DOHH2 (cell line): ENCODE data around the gene LRRC2.
"Not testable (repeated sequence)": the region's sequence is repeated elsewhere in the genome, so short reads cannot be mapped to it uniquely, and the experiment has no call there.

Source experiments
- H3F3A ChIP-seq: fragments of 200-600 bp; sonication (generic), shearing (Covaris generic); 2 replicates; pipeline ENCODE4 v1.6.0; 2016; ENCODE audit warnings: antibody characterized with exemption, mild to moderate bottlenecking; ENCODE audit not compliant: control insufficient read depth, insufficient read depth
- H3K27ac ChIP-seq: fragments of 200-600 bp; sonication (generic); 2 replicates; pipeline ENCODE4 v1.5.1; 2014; ENCODE audit warnings: low read depth, mild to moderate bottlenecking, low read length, moderate library complexity
- H3K27me3 ChIP-seq: fragments of 200-600 bp; sonication (generic); 2 replicates; pipeline ENCODE4 v1.6.1; 2014; ENCODE audit warnings: mild to moderate bottlenecking, low read length, mixed read lengths; ENCODE audit not compliant: control insufficient read depth
- H3K36me3 ChIP-seq: fragments of 200-600 bp; sonication (generic); 2 replicates; pipeline ENCODE4 v1.6.1; 2014; ENCODE audit warnings: mild to moderate bottlenecking, low read length, moderate library complexity, mixed read lengths; ENCODE audit not compliant: control insufficient read depth
- H3K4me1 ChIP-seq: fragments of 200-600 bp; sonication (generic); 2 replicates; pipeline ENCODE4 v1.6.1; 2014; ENCODE audit warnings: mild to moderate bottlenecking, low read length, mixed read lengths; ENCODE audit not compliant: control insufficient read depth
- H3K4me2 ChIP-seq: fragments of 200-600 bp; sonication (generic); 2 replicates; pipeline ENCODE4 v1.6.0; 2014; ENCODE audit warnings: mild to moderate bottlenecking, low read length, moderate library complexity
- H3K4me3 ChIP-seq: fragments of 200-600 bp; sonication (generic); 2 replicates; pipeline ENCODE4 v1.5.1; 2014; ENCODE audit warnings: mild to moderate bottlenecking, low read length, mixed read lengths
- H3K79me2 ChIP-seq: fragments of 200-600 bp; sonication (generic); 2 replicates; pipeline ENCODE4 v1.6.1; 2014; ENCODE audit warnings: mild to moderate bottlenecking, low read length, mixed read lengths; ENCODE audit not compliant: control insufficient read depth
- H3K9me2 ChIP-seq: fragments of 200-600 bp; sonication (generic); replicated peaks from 2 replicates; pipeline ENCODE4 v1.6.1; 2014; ENCODE audit warnings: mild to moderate bottlenecking, low read length, mixed read lengths; ENCODE audit not compliant: control insufficient read depth
- H3K9me3 ChIP-seq: fragments of 200-600 bp; sonication (generic); 2 replicates; pipeline ENCODE4 v1.6.1; 2014; ENCODE audit warnings: antibody characterized with exemption, low read length, mixed read lengths; ENCODE audit not compliant: control insufficient read depth, insufficient read depth
- H4K20me1 ChIP-seq: fragments of 200-600 bp; sonication (generic); 2 replicates; pipeline ENCODE4 v1.6.0; 2014; ENCODE audit warnings: low read depth, mild to moderate bottlenecking, antibody characterized with exemption, low read length, moderate library complexity; ENCODE audit not compliant: control insufficient read depth, insufficient read depth
- EZH2phosphoT487 ChIP-seq: fragments of 200-600 bp; sonication (generic); IDR thresholded peaks from 2 replicates; pipeline ENCODE4 v1.6.1; 2017; ENCODE audit warnings: borderline replicate concordance, mild to moderate bottlenecking, antibody characterized with exemption, low read length, moderate library complexity, mixed read lengths
- TF ChIP-seq, protein P1 (sequence below): fragments of 200-600 bp; sonication (generic); IDR thresholded peaks from one replicate; pipeline ENCODE4 v1.5.1; 2014; ENCODE audit warnings: antibody characterized with exemption, mild to moderate bottlenecking, low read depth, low read length; ENCODE audit not compliant: poor library complexity, severe bottlenecking

LRRC2 gene

DNA sequence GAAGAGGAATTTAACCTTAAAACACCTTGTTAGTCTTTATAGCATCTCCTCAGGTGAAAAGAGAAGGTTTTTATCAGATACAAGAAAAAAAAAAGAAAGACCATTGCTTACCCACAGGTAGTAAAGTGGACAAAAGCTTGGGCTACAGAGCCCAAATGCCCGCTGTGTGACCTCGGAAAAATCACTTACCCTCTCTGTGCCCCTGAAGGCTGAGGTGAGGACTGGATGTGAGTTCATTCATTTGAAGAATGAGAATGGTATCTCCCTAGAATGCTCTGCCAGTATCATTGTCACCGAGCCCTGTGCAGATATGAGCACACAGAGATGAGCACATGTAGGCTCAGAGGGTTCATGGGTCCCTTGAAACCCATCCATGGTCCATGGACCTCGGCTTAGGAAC lies 28.6 kb upstream of the LRRC2 start:
- Histone ChIP-seq H3K9me2 (no peaks in the 10 kb centered on the region), H3K4me2 (no peak overlapping the region), H3K4me3 (no peak overlapping the region), H3K9me3 (no peaks in the 10 kb centered on the region), H3K79me2 (no peaks in the 10 kb centered on the region), H3K36me3 (no peaks in the 10 kb centered on the region), H3K4me1 (peaks cover 7% of the 10 kb centered on the region), H3K27me3 (no peaks in the 10 kb centered on the region), H4K20me1 (no peaks in the 10 kb centered on the region), H3K27ac (no peak overlapping the region), H3F3A (no peaks in the 10 kb centered on the region)
- TF ChIP-seq, protein P1, sequence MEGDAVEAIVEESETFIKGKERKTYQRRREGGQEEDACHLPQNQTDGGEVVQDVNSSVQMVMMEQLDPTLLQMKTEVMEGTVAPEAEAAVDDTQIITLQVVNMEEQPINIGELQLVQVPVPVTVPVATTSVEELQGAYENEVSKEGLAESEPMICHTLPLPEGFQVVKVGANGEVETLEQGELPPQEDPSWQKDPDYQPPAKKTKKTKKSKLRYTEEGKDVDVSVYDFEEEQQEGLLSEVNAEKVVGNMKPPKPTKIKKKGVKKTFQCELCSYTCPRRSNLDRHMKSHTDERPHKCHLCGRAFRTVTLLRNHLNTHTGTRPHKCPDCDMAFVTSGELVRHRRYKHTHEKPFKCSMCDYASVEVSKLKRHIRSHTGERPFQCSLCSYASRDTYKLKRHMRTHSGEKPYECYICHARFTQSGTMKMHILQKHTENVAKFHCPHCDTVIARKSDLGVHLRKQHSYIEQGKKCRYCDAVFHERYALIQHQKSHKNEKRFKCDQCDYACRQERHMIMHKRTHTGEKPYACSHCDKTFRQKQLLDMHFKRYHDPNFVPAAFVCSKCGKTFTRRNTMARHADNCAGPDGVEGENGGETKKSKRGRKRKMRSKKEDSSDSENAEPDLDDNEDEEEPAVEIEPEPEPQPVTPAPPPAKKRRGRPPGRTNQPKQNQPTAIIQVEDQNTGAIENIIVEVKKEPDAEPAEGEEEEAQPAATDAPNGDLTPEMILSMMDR, result no peak
- TF ChIP-seq EZH2phosphoT487, result no peak

DNA sequence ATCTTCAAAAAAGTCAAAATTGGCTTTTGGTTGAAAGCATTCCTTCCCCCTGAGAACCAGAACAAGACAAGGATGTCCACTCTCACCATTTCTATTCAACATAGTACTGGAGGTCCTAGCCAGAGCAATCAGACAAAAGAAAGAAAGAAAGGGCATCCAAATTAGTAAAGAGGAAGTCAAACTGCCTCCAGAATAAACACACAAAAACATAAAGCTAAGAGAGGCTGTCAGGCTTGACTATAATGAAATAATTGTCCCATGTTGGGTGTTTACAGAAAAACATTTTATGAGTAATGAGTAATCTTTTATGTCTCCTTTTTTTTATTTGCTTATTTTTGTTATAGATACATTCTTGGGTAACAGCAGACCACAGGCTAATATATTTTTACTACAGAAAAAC lies 27.9 kb upstream of the LRRC2 start:
- Histone ChIP-seq H3K4me3 (no peak overlapping the region), H3K27ac (no peak overlapping the region), H3K4me1 (peaks cover 7% of the 10 kb centered on the region), H3K4me2 (no peak overlapping the region), H3K9me2 (no peaks in the 10 kb centered on the region), H3K79me2 (no peaks in the 10 kb centered on the region), H3K27me3 (no peaks in the 10 kb centered on the region), H3K36me3 (no peaks in the 10 kb centered on the region), H3K9me3 (no peaks in the 10 kb centered on the region), H4K20me1 (no peaks in the 10 kb centered on the region), H3F3A (no peaks in the 10 kb centered on the region)
- TF ChIP-seq EZH2phosphoT487, result no peak
- TF ChIP-seq, protein P1, result no peak

DNA sequence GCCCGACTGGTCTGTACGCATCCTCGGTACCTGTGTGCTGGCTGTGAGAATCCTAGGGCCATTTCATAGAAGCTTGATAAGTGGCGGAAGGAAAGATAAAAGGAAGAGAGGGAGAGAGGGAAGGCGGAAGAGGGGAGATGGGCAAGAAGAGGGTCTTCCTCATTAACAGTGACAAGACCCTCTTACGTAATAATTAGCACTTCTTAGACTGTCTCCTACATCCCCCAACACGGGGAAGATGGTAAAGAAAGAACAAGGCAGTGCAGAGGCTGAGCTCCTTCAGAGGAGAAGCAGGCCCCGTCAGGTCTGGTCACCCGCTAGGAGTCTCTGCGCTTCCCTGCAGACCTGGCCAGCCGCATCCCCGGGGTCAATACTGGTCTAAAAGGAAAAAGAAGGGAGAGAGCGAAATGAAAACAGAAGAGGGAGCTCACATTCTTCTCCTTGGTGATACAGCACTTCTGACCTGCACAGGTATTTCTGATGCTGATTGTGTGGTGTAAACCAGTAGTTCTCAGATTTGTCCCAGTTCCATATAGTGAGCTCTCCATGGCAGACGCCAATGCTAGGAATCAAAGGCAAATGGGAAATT lies 27.3 kb upstream of the LRRC2 start:
- no peaks in the 10 kb centered on the region for H3K79me2 ChIP-seq
- no peaks in the 10 kb centered on the region for H3K27me3 ChIP-seq
- H3F3A ChIP-seq, result no peaks in the 10 kb centered on the region
- H3K9me3 ChIP-seq, result no peaks in the 10 kb centered on the region
- TF ChIP-seq, protein P1, result no peak
- TF ChIP-seq EZH2phosphoT487, result no peak
- no peaks in the 10 kb centered on the region for H3K36me3 ChIP-seq
- peaks cover 7% of the 10 kb centered on the region for H3K4me1 ChIP-seq
- no peak overlapping the region for H3K4me2 ChIP-seq
- no peak overlapping the region for H3K27ac ChIP-seq
- no peaks in the 10 kb centered on the region for H3K9me2 ChIP-seq
- H3K4me3 ChIP-seq, result no peak overlapping the region
- no peaks in the 10 kb centered on the region for H4K20me1 ChIP-seq

DNA sequence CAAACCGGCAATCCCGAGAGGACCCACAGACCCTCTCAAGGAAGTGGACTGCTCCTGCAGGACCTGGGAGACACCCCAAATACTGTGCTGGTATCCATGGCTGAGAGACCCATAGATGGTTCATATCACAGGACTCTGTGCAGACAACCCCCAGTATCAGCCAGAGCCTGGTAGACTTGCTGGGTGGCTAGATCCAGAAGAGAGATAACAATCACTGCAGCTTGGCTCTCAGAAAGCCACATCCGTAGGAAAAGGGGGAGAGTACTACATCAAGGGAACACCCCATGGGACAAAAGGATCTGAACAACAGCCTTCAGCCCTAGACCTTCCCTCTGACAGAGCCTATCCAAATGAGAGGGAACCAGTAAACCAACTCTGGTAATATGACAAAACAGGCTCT lies 21.2 kb upstream of the LRRC2 start:
- H3K4me3 ChIP-seq, H4K20me1 ChIP-seq, H3K36me3 ChIP-seq, H3K4me1 ChIP-seq, H3F3A ChIP-seq, H3K27ac ChIP-seq, H3K4me2 ChIP-seq, H3K9me2 ChIP-seq, H3K79me2 ChIP-seq, H3K9me3 ChIP-seq, H3K27me3 ChIP-seq: not testable (repeated sequence)
